IMR-90 (cell line): Measurements from ENCODE around the gene AURKA. TPM values are rescaled to one million over a fixed set of nuclear protein-coding genes. Genes with fewer than 3 reads are reported as not detected.

Source experiments
- ATAC-seq: fragments of 200-7000 bp; cut with Tn5 transposase; 2 replicates; pipeline ENCODE4 v1.9.1; 2020; ENCODE audit warnings: low read depth, mild to moderate bottlenecking, moderate library complexity
- BruUV-seq: library from RNA; stranded (reverse); fragments of 400-500 nt; replicated peaks from 2 replicates; lab custom pipeline; 2021; lab: Mats Ljungman, UMichigan
- CTCF ChIA-PET: fragments of 300-600 bp; formaldehyde crosslinking; extraction: SDS; loops from one replicate; lab custom pipeline; 2021; ENCODE audit warnings: antibody characterized with exemption; lab: Yijun Ruan, JAX
- POLR2A ChIA-PET: fragments of 300-600 bp; sonication (Branson Sonifier 250); formaldehyde crosslinking; loops from one replicate; lab custom pipeline; 2022; ENCODE audit warnings: antibody characterized with exemption; ENCODE audit not compliant: unreplicated experiment; lab: Charles Lee
- DNase-seq: peaks from one replicate; pipeline ENCODE4 v3.0.0; 2013
- H2AFZ ChIP-seq: replicated peaks from 2 replicates; pipeline ENCODE3; 2013; ENCODE audit warnings: low read length, mild to moderate bottlenecking; ENCODE audit not compliant: poor library complexity
- H2AK5ac ChIP-seq: 2 replicates; pipeline ENCODE4 v1.6.1; 2013; ENCODE audit warnings: low read depth, low read length, inconsistent platforms
- H2AK9ac ChIP-seq: replicated peaks from 2 replicates; pipeline ENCODE3; 2013; ENCODE audit warnings: mild to moderate bottlenecking, low read depth, low read length, moderate library complexity; ENCODE audit not compliant: poor library complexity
- H2BK120ac ChIP-seq: 2 replicates; pipeline ENCODE4 v1.6.1; 2013; ENCODE audit warnings: low read depth, low read length, inconsistent platforms
- H2BK15ac ChIP-seq: 3 replicates; pipeline ENCODE4 v1.6.1; 2013; ENCODE audit warnings: low read depth, low read length, inconsistent platforms
- H2BK20ac ChIP-seq: 2 replicates; pipeline ENCODE4 v1.6.1; 2013; ENCODE audit warnings: low read depth, mild to moderate bottlenecking, inconsistent platforms, low read length, moderate library complexity
- H2BK5ac ChIP-seq: 2 replicates; pipeline ENCODE4 v1.6.1; 2013; ENCODE audit warnings: mild to moderate bottlenecking, low read depth, low read length, inconsistent platforms; ENCODE audit not compliant: poor library complexity, severe bottlenecking
- H3K14ac ChIP-seq: replicated peaks from 2 replicates; pipeline ENCODE4 v1.6.1; 2013; ENCODE audit warnings: low read depth, low read length, inconsistent platforms
- H3K18ac ChIP-seq: 2 replicates; pipeline ENCODE4 v1.6.1; 2013; ENCODE audit warnings: low read depth, low read length, control low read depth
- H3K23ac ChIP-seq: 2 replicates; pipeline ENCODE4 v1.6.1; 2013; ENCODE audit warnings: low read depth, low read length, inconsistent platforms
- H3K27ac ChIP-seq: 2 replicates; pipeline ENCODE4 v1.5.1; 2013; ENCODE audit warnings: mild to moderate bottlenecking, control low read depth, low read length; ENCODE audit not compliant: insufficient read depth
- H3K27me3 ChIP-seq: 2 replicates; pipeline ENCODE4 v1.6.1; 2013; ENCODE audit warnings: low read length; ENCODE audit not compliant: control insufficient read depth, insufficient read depth
- H3K36me3 ChIP-seq: 2 replicates; pipeline ENCODE4 v1.6.1; 2013; ENCODE audit warnings: low read length, mixed read lengths; ENCODE audit not compliant: control insufficient read depth, insufficient read depth
- H3K4ac ChIP-seq: 2 replicates; pipeline ENCODE4 v1.6.1; 2013; ENCODE audit warnings: low read depth, low read length, inconsistent platforms
- H3K4me1 ChIP-seq: 2 replicates; pipeline ENCODE4 v1.6.1; 2013; ENCODE audit warnings: low read length, mixed read lengths; ENCODE audit not compliant: control insufficient read depth, insufficient read depth
- H3K4me2 ChIP-seq: 2 replicates; pipeline ENCODE4 v1.6.1; 2013; ENCODE audit warnings: low read depth, mild to moderate bottlenecking, control low read depth, low read length, moderate library complexity
- H3K4me3 ChIP-seq: 2 replicates; pipeline ENCODE4 v1.5.1; 2013; ENCODE audit warnings: low read depth, mild to moderate bottlenecking, control low read depth, low read length, moderate library complexity; ENCODE audit not compliant: insufficient read depth
- H3K56ac ChIP-seq: 2 replicates; pipeline ENCODE4 v1.6.1; 2013; ENCODE audit warnings: low read length, inconsistent platforms; ENCODE audit not compliant: insufficient read depth; ENCODE audit errors: extremely low read depth
- H3K79me1 ChIP-seq, 2 experiments: 2 replicates each; pipeline ENCODE4 v1.6.1; 2013; ENCODE audit warnings: low read length in 2 of 2, inconsistent platforms in 1 of 2, low read depth in 1 of 2
- H3K9ac ChIP-seq: 2 replicates; pipeline ENCODE4 v1.6.1; 2013; ENCODE audit warnings: low read depth, low read length, control low read depth
- H3K9me1 ChIP-seq: 2 replicates; pipeline ENCODE4 v1.6.1; 2013; ENCODE audit warnings: low read length, inconsistent platforms; ENCODE audit not compliant: insufficient read depth
- H3K9me3 ChIP-seq: 2 replicates; pipeline ENCODE4 v1.6.1; 2013; ENCODE audit warnings: low read length; ENCODE audit not compliant: control insufficient read depth, insufficient read depth
- H4K20me1 ChIP-seq: 2 replicates; pipeline ENCODE4 v1.6.1; 2013; ENCODE audit warnings: low read length, inconsistent platforms; ENCODE audit not compliant: insufficient read depth
- H4K5ac ChIP-seq: 2 replicates; pipeline ENCODE4 v1.6.1; 2013; ENCODE audit warnings: mild to moderate bottlenecking, low read depth, low read length, control low read depth
- H4K8ac ChIP-seq, 2 experiments: 2 replicates each; pipeline ENCODE4 v1.6.1; 2013; ENCODE audit warnings: low read depth in 2 of 2, low read length in 2 of 2, control low read depth in 1 of 2, inconsistent platforms in 1 of 2
- H4K91ac ChIP-seq: 2 replicates; pipeline ENCODE4 v1.6.1; 2013; ENCODE audit warnings: low read depth, low read length, inconsistent platforms; ENCODE audit not compliant: insufficient read depth
- FOS ChIP-seq: fragments of 150-350 bp; IDR thresholded peaks from 2 replicates; pipeline ENCODE4 v1.6.1; 2016; ENCODE audit warnings: low read depth, low read length
- WGBS, 2 experiments: methylation state at CpG; one replicate each; pipeline versions ENCODE4 v1.1.5 to v1.1.7; 2013; ENCODE audit warnings: missing lambda C conversion rate in 2 of 2; ENCODE audit not compliant: insufficient read length in 1 of 2; ENCODE audit errors: extremely low coverage in 2 of 2; 5-methylcytosine and 5-hydroxymethylcytosine counted together
- dilution Hi-C: fragments of 300-500 bp; cut with HindIII; formaldehyde crosslinking; loops from one replicate; pipeline ENCODE4 v1.14.3; 2018; ENCODE audit warnings: low sequenced_read_pairs; ENCODE audit not compliant: unreplicated experiment
- in situ Hi-C: fragments of 300-500 bp; cut with MboI; formaldehyde crosslinking; loops from 3 replicates; pipeline ENCODE4 v1.14.3; 2019; ENCODE audit warnings: low sequenced_read_pairs, inconsistent platforms, mixed read lengths
- intact Hi-C: fragments of 100-400 bp; cut with micrococcal nuclease; formaldehyde crosslinking; loops from 2 replicates; pipeline ENCODE4 v1.10.0; 2022
- polyA plus RNA-seq, 3 experiments: library from polyadenylated mRNA; depleted of rRNA; stranded (reverse); fragments of >200 nt; gene quantifications; 2 replicates each; pipeline ENCODE4 v1.2.3, GENCODE V29; 2012; ENCODE audit warnings: low replicate concordance in 1 of 3
- total RNA-seq: library from RNA; depleted of rRNA; stranded (reverse); fragments of >200 nt; gene quantifications from 2 replicates; pipeline ENCODE4 v1.2.3, GENCODE V29; 2012

Gene AURKA
- total and polyA plus RNA-seq, 2 of the 4 experiments (the other 2 are of a cell fraction), result 68.0 to 83.3 TPM

DNA sequence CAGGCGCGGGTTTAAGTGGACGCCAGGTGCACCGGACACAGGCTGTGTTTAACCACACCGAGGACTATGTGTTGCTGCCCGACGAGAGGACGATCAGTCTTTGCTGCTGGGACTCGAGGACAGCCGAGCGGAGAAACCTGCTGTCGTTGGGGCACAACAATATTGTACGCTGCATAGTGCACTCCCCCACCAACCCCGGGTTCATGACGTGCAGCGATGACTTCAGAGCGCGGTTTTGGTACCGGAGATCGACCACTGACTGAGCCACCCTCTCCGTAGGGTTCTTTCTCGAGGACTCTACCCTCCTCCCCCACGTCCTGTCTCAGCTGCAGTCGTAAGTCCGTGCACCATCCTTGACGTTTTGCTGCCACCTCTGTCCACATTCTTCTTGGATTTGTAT lies 11.4 kb upstream of the AURKA start:
- no peak overlapping the region for H2BK15ac ChIP-seq
- H3K4me2 ChIP-seq, result no peak overlapping the region
- H3K36me3 ChIP-seq, result peaks cover 44% of the 10 kb centered on the region
- peak overlapping the region; percentile 53 for H2BK5ac ChIP-seq
- H4K5ac ChIP-seq, result no peak overlapping the region
- H2AK9ac ChIP-seq, result no peak overlapping the region
- H4K8ac ChIP-seq, result no peak overlapping the region
- no peak overlapping the region for H3K56ac ChIP-seq
- no peak overlapping the region for H2AK5ac ChIP-seq
- no peak overlapping the region for H2BK120ac ChIP-seq
- no peak overlapping the region for H2AFZ ChIP-seq
- in situ Hi-C loops, result no loop called here
- no peak overlapping the region for H3K4ac ChIP-seq
- H3K27me3 ChIP-seq, result no peaks in the 10 kb centered on the region
- H3K4me1 ChIP-seq, result no peaks in the 10 kb centered on the region
- TF ChIP-seq FOS, result no peak
- no peak overlapping the region for H3K18ac ChIP-seq
- H3K4me3 ChIP-seq, result no peak overlapping the region
- peaks cover 12 to 46% of the 10 kb centered on the region in 2 experiments for H3K79me1 ChIP-seq
- ATAC-seq, result no peak
- H3K14ac ChIP-seq, result no peak overlapping the region
- POLR2A ChIA-PET, result no interaction called here
- no peak overlapping the region; the same call in 1 of the 2 replicates for H4K91ac ChIP-seq
- no peak overlapping the region for H2BK20ac ChIP-seq
- peak overlapping the region; percentile 22; the same call in 1 of the 2 replicates for H3K27ac ChIP-seq
- 95% methylated on average over 15 of the region's 26 CpGs; no CpG with 5 or more reads in 1 of the 2 experiments for WGBS, 2 experiments
- dilution Hi-C loops, result no loop called here
- intact Hi-C loops, result no loop called here
- no peaks in the 10 kb centered on the region for H3K9me1 ChIP-seq
- H4K20me1 ChIP-seq, result no peaks in the 10 kb centered on the region
- H3K23ac ChIP-seq, result no peak overlapping the region
- no TSS peak for BruUV-seq
- no peak overlapping the region for H3K9ac ChIP-seq
- no peak for DNase-seq
- H3K9me3 ChIP-seq, result no peaks in the 10 kb centered on the region
- CTCF ChIA-PET, result no interaction called here
